GM18507 (cell line): ENCODE data around the gene CD82.
A peak's percentile ranks its signal among the peaks of the same experiment; 100 is the strongest.
"Not testable (repeated sequence)": the region's sequence is repeated elsewhere in the genome, so short reads cannot be mapped to it uniquely, and the experiment has no call there.

Source experiments
- DNase-seq: peaks from one replicate; pipeline ENCODE4 v3.0.0; 2011; ENCODE audit warnings: low read depth; ENCODE audit not compliant: insufficient read length; ENCODE audit errors: extremely low spot score
- FAIRE-seq: peaks from 2 replicates; lab custom pipeline; 2011; peaks lifted over from hg19 to GRCh38; lab: Jason Lieb, UNC

Gene CD82

GRCh38 chr11:44532809-44533208 lies 32.7 kb upstream of the CD82 start:
- FAIRE-seq = no peak
- no peak for DNase-seq

- FAIRE-seq (no peak), DNase-seq (no peak)
Observed at GRCh38 chr11:44533921-44534711, 31.3 kb upstream of the CD82 start.

DNA sequence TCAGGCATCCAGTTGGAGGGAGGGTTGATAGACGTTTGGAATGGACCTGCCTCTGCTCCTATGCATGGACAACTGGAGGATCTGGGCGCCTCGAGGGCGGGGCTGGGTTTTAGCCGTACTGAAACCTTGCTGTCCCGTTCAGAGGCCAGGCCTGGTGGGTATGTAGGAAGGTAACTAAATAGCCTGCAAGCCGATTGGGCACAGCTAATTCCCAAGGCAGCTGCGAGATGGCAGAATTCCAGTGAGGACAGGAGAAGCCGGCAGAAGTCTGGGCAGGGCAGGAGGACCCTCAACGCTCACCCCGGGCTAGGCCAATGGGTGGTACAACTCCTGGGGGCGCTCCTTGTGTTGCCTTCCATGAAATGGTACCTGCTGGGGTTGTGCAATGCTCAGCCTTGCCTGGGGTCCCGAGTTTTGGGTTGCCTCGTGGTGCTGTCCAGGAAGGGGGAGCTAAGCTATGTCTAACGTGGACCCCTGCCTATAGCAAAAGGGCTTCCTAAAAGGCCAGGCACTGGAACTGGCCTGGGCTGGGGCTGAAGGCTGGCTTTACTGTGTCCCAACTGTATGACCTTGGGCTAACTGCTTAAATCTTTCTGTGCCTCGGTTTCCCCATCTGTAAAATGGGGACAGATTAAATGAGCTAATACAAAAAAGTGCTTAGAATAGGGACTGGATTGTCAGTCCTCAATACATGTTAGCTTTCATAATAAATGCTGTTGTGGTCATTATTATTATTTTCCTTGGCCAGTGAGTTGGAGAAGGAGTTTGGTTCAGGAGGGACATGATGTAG lies 30.1 kb upstream of the CD82 start:
- no peak for DNase-seq
- no peak for FAIRE-seq

DNA sequence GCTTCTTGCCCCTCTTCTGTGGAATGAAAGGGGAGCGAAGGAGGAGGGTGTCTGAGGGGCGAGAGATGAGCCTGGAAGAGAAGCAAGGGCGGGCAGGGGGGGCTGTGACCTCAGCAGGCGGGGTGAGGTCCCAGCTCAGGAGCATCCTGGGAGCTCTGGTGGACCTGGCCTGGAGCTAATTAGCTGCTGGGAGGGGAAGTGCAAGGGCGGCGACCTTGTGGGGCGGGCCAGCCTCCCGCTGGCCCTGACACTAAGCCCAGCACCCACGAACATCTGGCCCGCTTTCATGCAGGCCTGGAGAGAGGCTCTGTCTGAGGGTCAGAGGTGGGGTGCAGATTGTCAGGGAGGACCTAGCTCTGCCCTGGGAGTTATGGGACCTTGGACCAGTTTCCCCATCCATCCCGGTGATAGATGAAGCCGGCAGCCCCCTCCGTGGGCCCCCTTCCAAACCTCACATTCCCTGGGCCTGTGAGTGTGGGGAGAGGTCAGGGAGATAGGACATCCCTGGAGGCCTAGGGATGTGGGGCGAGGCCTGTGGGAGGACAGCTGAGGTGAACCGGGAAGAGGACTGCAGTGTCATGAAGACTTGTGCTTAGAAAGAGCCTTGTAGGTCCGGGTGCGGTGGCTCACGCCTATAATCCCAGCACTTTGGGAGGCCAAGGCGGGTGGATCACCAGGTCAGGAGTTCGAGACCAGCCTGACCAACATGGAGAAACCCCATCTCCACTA lies 28.5 kb upstream of the CD82 start:
- FAIRE-seq = no peak
- DNase-seq = no peak

DNA sequence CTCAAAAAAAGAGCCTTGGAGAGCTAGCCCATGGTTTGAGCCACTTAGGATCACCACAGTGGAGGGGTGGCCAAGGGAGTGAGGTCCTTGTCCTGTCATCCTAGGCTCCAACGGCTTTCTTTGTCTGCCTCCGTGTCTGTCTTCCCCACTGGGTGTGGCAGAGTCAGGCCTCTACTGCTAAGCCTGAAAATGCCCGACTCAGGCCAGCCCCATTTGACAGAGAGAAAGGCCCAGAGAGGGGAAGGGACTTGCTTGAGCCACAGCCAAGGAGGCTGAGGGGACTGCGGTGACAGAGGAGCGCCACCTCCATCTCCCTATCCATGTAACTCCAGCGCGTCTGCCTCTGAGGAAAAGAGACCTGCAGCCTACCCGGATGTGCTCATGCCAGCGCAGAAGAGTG lies 27.8 kb upstream of the CD82 start:
- FAIRE-seq = no peak

DNA sequence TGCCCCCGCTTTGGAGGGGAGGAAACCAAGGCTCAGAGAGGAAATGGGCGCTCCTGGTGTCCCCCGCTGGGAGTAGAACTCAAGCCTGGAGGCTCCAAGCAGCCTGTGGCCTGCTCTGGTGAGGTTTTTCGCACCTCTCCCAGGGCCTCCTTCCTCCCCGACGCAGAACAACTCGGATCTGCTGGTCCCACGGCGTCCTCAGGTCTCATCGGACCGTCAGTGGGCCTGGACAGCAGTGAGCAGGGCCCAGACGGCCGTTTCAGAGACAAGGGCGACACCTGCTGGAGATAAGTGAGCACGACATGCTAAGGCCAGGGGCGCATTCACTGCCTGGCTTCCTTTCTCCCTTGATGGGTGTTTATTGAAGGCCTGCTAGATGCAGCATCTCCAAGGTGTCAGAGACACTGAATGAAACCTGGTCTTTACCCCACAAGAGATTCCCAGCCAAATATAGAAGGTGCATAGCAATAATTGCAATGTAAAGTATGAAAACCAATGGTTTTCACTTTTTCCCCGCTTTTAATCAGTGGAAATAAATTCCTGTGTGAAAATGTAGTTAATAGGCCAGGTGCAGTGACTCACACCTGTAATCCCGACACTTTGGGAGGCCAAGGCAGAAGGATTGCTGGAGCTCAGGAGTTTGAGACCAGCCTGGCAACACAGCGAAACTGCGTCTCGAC lies 26.9 kb upstream of the CD82 start:
- FAIRE-seq = peak; percentile 87
- DNase-seq = peak; percentile 76

More for the DNA sequence above, 27.8 kb upstream of the CD82 start:
- no peak for DNase-seq

DNA sequence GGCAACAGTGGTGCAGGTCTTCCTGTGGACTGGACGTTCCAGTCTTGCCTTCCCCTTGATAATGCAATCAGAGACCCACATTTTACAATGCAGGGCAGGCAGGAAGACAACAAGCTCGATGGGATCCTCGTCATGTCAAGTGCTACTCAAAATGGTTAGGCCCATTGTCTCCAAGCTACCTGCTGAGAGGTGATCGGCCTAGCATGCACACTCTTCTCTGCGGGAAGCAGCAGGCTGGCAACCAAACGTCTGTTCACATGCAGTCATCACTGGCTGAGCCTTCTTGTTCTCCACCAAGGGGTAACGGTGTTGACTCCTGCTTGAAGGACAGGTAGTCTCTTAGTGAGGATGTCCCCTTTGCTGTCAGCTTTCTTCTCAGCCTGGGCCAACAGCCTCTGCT lies 25.5 kb upstream of the CD82 start:
- FAIRE-seq (no peak), DNase-seq (no peak)

- no peak for FAIRE-seq
- DNase-seq = no peak
Observed at GRCh38 chr11:44540667-44541066, 24.8 kb upstream of the CD82 start.

DNA sequence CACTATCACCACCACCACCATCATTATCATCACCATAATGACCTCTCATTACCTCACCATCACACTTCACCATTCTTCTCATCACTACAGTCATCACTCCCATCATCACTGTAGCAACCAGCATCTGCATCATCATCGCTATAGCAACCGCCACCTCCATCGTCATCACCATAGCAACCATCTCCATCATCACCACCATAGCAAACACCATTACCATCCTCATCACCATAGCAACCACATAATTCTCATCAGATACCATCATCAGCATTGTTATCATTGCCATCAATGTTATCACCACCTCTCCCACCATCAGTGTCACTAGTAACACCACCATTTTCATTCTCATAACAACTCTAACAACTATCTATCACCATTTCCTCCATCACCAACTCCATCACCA lies 23.1 kb upstream of the CD82 start:
- DNase-seq (no peak), FAIRE-seq (no peak)

DNA sequence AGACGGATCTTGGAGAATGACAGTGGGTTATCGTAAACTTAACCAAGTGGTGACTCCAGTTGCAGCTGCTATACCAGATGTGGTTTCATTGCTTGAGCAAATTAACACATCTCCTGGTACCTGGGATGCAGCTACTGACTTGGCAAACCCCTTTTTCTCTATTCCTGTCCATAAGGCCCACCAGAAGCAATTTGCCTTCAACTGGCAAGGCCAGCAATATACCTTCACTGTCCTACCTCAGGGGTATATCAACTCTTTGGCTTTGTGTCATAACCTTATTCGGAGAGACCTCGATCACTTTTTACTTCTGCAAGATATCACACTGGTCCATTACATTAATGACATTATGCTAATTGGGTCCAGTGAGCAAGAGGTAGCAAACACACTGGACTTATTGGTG lies 18.5 kb upstream of the CD82 start:
- not testable (repeated sequence) for FAIRE-seq, DNase-seq

DNA sequence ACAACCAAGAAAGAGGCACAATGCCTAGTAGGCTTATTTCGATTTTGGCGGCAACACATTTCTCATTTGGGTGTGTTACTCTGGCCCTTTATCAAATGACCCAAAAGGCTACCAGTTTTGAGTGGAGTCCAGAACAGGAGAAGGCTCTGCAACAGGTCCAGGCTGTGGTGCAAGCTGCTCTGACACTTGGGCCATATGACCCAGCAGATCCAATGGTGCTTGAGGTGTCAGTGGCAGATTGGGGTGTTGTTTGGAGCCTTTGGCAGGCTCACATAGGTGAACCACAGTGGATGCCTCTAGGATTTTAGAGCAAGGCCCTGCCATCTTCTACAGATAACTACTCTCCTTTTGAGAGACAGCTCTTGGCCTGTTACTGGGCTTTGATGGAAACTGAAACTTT lies 17.9 kb upstream of the CD82 start:
- DNase-seq, FAIRE-seq: not testable (repeated sequence)

GRCh38 chr11:44548032-44548695 lies 17.3 kb upstream of the CD82 start:
- FAIRE-seq = no peak

GRCh38 chr11:44548961-44549749 lies 16.3 kb upstream of the CD82 start:
- DNase-seq, FAIRE-seq: not testable (repeated sequence)

More at GRCh38 chr11:44548032-44548695, 17.3 kb upstream of the CD82 start:
- no peak for DNase-seq

GRCh38 chr11:44550123-44550522 lies 15.3 kb upstream of the CD82 start:
- FAIRE-seq = no peak
- no peak for DNase-seq

DNA sequence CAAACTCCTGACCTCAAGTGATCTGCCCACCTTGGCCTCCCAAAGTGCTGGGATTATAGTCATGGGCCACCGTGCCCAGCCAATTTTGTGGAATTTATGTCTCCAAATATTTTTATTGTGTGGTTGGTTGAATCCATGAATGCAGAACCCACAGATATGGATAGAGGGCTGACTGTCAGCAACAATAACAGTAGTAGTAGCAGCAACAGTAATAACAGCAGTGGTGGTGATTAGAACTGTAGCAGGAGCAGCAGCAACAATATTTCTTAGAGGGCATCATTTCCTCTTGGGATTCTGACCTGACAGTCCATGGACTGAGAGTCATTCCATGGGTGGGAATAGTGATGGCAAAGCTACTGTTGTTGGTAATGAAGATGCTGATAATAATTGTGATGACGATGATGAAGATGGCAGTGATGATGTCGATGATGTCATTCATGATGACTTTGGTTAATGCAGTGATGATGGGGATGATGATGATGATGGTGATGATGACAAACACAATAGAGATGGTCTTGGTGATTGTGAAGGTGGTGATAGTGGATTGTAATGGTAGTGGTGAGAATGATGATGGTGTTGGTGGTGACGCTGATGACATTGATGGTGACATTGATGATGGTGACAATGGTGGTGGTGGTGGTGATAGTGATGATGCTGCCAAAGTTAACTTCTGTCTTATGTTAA lies 13.9 kb upstream of the CD82 start:
- no peak for DNase-seq
- FAIRE-seq = no peak

GRCh38 chr11:44555031-44555800 lies 10.2 kb upstream of the CD82 start:
- FAIRE-seq (no peak), DNase-seq (no peak)

GRCh38 chr11:44556735-44557409 lies 8.6 kb upstream of the CD82 start:
- no peak for DNase-seq
- FAIRE-seq = peak; percentile 80
